LNCaP clone FGC (cell line): ENCODE data around the gene IGF1R.

ENCODE experiments used
- DNase-seq: peaks from one replicate; pipeline ENCODE4 v3.0.0-alpha.2; 2011; ENCODE audit warnings: low read depth
- H3K4me3 ChIP-seq: 2 replicates; pipeline ENCODE4 v1.5.1; 2011; ENCODE audit warnings: mild to moderate bottlenecking, low read depth, low read length, control low read depth
- TF ChIP-seq, protein P1 (sequence below): IDR thresholded peaks from 2 replicates; pipeline ENCODE4 v1.5.1; 2012; ENCODE audit warnings: mild to moderate bottlenecking; ENCODE audit not compliant: control insufficient read depth, insufficient read depth; ENCODE audit errors: extremely low read depth

Gene IGF1R

DNA sequence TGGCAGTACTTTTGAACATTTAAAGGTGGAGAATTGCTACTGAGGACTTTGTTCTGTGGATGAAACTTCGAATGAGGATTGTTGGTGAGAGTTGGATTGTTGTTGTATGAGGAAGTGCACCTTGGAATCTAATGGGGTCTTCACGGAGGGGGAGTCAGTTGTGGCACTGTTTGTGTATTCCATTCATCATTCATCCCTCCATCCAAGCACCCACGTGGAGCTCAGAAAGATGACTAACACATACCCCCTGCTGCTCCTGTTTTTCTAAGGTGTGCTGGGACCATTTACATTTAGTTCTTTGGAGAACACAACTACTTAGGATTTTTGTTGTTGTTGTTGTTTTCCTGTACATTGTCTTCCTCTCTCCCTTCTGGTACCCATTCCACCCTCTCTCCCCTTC is 122.6 kb downstream of the IGF1R start:
- H3K4me3 ChIP-seq = no peak overlapping the region
- TF ChIP-seq, protein P1, sequence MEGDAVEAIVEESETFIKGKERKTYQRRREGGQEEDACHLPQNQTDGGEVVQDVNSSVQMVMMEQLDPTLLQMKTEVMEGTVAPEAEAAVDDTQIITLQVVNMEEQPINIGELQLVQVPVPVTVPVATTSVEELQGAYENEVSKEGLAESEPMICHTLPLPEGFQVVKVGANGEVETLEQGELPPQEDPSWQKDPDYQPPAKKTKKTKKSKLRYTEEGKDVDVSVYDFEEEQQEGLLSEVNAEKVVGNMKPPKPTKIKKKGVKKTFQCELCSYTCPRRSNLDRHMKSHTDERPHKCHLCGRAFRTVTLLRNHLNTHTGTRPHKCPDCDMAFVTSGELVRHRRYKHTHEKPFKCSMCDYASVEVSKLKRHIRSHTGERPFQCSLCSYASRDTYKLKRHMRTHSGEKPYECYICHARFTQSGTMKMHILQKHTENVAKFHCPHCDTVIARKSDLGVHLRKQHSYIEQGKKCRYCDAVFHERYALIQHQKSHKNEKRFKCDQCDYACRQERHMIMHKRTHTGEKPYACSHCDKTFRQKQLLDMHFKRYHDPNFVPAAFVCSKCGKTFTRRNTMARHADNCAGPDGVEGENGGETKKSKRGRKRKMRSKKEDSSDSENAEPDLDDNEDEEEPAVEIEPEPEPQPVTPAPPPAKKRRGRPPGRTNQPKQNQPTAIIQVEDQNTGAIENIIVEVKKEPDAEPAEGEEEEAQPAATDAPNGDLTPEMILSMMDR = no peak
- DNase-seq = no peak

DNA sequence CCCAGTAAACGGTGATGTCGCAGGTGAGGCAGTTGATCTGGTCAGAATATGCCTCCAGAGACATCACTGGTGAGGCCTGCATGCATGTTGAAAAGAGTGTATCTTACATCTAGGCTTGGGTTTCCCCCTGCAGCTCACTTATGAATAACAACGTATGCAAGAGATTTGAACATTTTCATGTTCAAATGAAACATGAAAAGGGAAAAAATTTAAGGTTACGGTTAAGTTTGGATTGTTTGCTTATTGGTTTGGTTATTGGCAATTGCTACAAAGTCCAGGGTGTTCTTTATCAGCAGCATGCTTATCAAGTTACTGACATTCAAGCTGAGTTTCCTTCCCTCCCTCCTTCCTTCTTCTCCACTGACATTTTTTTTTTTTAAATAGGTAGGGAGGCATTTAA is 123.2 kb downstream of the IGF1R start:
- DNase-seq = no peak
- TF ChIP-seq, protein P1 = no peak

DNA sequence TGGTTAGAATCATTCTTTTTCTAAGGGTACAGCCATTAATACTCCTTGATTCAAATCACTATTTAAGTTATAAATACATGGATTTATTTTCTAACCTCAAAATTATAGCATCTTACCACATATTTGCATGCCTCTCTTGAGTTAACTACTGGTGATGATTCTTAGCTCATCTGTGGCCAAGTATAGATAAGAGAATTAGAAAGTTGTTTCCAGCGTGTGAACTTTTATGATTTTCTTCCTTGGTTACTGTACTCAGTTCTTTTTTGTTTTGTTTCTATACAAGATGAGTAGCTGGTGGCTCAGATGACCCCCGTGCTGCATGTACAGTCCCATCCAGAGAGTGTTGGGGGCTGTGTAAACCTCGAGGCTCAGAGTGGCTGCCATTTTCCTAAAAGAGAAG is 124.6 kb downstream of the IGF1R start:
- DNase-seq = no peak
- H3K4me3 ChIP-seq = no peak overlapping the region
- TF ChIP-seq, protein P1 = no peak

More for the DNA sequence above, 123.2 kb downstream of the IGF1R start:
- H3K4me3 ChIP-seq = no peak overlapping the region

DNA sequence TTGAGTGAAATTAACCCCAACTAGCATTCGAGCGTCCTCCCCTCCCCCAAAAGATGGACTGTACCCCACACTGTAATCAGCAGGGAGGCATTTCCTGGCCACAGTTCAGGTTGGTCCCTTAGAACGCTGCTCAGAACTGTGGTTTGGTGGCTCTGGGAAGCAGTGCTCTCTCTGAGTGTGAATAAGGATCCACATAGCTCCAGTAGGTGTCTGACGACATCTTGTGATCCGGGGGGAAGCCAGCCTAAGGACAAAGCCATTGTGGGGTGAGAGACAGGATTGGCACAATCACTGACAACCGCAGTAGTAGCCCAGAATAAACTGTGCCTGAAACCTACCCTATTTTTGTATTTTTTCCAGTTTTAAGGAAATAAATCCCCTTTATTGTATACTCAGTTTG is 125.3 kb downstream of the IGF1R start:
- H3K4me3 ChIP-seq = no peak overlapping the region
- TF ChIP-seq, protein P1 = no peak
- DNase-seq = no peak

DNA sequence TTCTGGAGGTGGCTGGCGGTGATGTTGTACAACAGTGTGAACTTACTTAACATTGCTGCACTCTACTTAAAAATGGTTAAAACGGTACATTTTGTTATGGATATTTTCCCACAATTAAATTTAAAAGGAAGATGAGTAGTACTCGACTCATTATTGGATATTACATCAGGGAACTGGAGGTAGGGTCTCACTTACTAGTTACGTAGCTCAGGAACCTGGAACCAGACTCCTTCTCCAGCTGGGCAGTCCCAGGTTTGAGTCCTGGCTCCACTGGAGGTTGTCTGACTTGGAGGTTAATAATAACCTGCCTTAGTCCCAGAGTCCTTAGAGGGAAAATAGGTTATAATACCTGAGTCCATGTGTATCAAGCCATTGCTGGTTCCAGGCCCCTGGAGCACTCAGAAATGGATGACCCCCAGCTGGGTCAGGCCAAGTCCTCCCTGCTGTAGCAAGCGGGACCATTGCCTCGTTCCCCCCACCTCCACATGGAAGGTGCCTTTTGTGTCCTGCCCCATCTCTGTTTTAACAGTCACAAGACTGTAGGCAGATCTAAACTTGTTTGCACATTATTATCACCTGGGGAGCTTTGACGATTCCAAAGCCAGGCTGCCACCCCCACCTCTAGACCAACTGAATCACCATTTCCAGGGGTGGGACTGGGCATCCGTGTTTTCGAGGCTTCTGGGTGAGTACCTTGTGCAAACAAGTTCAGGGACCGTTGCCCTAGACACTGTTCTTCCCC is 126.6 kb downstream of the IGF1R start:
- H3K4me3 ChIP-seq = no peak overlapping the region
- TF ChIP-seq, protein P1 = no peak
- no peak for DNase-seq

DNA sequence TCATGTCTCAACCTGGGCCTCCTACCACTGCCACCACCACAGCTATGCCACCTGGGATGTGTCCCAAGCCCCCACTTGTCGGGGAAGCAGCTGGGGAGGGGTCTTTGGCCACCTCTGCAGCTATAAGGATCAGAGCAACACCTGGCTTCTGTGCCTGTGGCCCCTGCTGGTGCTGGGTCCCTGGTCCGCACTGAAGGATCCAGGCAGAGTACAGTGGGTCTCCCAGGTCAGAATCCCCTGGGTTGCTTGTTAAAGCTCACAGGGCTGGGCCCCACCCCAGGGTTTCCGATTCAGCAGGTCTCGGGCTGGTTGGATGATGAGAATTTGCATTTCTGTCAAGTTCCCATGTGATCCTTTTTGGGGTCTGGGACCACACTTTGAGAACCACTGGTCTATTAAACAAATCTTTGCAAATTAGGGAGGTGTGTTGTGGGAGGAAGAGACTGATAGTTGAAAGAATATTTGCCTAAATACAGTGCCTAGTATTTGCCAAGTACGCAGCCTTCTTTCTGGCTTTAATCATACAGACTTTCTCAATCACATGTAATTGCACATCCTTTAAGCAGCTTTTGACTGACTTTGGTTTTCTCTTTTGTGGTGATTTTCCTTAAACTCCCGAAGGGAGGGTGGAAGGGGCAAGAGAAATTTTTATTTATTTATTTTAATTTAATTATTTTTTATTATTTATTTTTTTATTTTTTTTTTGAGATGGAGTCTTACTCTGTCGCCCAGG is 127.3 kb downstream of the IGF1R start:
- no peak for DNase-seq
- H3K4me3 ChIP-seq = no peak overlapping the region
- TF ChIP-seq, protein P1 = no peak
